GOT3 (cell line): ENCODE measurements around the gene KHSRP.

Source experiments
- DNase-seq: peaks from one replicate; lab custom pipeline; 2025; ENCODE audit warnings: mixed read lengths; lab: John Stamatoyannopoulos, UW

The KHSRP gene

DNA sequence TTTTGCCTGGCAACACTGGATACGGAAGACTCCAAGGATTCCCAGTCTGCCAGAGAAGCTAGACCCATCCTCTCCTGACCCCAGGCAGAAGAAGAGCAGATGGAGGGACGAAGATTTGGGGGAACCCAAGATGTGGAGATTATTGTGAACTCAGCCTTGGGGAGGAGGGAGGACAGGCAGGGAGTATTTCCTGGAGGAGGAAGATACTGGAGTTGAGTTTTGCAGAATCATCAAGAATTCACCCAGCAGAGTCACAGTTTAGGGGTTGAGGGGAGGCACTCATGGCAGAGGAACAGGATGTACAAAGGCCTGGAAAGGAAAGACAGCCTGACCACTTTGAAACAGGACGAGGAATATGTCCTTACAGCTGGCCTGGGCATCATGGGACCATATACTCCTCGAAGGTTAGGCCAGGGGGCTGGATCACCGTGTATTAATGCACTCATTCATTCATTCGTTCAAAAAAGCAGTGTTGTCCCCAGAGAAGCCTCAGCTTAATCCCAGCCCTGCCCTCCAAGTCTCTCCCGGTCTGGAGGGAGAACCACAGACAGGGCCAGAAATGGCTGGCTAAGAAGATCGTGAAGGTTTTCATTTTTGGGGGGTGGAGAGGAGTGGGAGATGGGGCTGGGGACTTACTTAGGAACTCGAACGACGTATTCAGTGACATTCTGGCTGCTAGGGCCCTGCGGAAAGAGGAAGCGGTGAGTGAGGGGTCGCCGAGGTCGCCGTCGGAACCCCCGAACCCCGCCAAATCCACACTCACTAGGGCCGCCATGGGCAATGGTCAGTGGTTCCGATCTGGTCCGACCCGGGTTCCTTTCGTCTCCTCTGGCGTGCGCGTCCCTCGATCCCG is 32.2 kb downstream of the KHSRP start:
- DNase-seq, result no peak

- no peak for DNase-seq
Observed at GRCh38 chr19:6387372-6387771, 37.2 kb downstream of the KHSRP start.

GRCh38 chr19:6384381-6384780 is 40.2 kb downstream of the KHSRP start:
- no peak for DNase-seq

DNA sequence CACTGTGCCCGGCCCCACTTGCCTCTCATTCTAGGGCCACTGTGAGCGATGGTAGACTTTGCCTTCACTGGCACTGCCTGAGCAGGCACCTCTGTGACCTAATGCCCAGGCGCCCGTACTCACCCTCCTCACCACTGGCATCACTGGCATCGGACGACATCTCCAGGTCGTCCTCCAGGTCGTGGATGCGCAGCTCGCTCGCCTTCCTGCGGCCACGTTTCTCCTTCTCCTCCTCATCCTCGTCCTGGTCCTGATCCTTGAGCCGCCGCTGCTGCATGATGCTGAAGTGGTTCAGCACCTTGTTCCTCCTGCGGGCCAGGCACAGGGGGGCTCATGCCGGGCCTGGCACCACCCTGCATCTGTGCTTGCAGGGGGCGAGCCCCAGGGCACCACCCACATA is 41.4 kb downstream of the KHSRP start:
- no peak for DNase-seq

DNA sequence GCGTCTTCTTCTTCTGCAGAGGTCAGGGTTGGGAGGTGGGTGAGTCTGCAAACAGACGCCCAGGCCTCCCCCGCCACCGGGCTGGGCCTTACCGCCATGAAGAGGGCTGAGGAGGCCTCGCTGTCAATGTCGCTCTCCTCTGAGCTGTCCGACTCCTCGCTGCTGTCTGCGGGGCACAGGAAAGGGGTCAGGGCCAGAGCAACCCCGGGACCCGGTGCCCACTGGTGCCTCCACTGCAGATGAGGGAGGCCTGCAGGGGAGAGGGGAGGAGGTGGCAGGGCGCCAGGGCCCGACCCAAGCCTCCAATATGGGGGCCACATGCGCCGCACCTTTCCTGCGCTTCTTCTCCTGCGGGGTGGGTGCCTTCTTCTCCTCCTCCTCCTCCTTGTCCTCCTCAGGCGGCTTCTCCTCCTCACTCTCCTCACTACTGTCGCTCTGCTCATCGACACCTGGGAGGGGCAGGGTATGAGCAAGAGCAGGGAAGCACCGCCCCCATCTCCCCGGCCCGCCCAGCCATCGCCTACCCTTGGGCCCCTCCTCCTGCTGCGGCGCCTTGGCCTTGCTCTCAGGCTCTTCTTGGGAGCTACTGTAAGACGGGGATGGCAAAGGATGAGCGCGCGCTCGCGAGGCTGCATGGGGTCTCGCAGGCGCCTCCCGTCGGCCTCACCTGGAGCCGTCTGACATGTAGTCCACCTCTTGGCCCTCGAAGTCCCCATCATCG is 43.4 kb downstream of the KHSRP start:
- DNase-seq, result no peak

DNA sequence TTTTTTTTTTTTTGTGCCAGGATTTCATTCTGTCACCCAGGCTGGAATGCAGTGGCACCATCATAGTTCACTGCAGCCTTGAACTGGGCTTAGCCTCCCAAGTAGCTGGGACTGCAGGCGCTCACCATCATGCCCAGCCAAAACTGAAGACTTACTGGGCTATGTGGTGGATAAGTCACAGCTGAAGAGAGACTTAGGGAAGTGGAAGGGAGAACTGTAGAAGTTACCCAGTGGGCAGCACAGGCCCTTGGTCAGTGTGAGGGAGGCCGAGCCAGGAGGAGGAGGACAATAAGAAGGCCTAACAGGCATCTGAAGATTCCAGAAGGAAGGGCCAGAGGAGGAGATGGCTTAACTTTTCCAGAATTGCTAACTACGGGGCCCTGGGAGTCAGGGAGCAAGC is 44.9 kb downstream of the KHSRP start:
- DNase-seq, result no peak

DNA sequence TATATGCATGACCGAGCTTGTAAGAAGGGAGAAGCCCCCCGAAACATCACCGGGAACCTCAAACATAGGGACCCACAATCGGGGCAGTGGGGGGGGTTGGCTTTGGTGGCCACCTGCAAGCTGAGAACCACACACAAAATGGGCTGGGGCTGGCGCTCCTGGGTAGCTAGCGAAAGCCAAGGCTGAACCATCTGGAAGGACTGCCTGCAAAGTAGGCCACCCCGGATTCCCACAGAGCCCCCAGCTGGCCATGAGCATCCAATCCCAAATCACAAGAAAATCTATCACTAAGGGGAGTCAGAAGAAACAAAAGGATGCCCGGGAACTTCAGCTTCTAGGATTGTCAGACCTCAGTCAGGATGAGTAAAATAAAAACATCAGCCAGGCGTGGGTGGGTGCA is 46.1 kb downstream of the KHSRP start:
- DNase-seq, result no peak

DNA sequence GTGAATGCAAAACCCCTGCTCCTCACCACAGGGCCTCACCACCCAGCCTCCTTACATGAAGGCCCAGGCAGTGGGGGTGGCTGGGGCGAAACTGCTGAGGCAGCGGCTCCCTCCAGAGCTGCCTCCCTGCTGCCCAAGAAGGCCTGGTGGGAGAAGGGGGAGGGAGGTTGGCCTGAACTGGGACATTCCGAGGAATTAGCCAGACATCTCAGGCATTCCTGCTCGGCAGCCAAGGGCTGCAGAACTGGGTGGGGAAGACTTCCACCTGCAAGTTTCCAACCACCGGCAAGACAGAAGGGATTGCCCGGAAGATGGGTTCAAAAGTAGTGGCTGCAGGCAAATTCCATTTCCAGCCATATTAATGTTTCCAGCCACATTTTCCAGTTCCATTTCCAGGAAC is 46.6 kb downstream of the KHSRP start:
- DNase-seq, result no peak

GRCh38 chr19:6376512-6377190 is 48.0 kb downstream of the KHSRP start:
- DNase-seq, result no peak

DNA sequence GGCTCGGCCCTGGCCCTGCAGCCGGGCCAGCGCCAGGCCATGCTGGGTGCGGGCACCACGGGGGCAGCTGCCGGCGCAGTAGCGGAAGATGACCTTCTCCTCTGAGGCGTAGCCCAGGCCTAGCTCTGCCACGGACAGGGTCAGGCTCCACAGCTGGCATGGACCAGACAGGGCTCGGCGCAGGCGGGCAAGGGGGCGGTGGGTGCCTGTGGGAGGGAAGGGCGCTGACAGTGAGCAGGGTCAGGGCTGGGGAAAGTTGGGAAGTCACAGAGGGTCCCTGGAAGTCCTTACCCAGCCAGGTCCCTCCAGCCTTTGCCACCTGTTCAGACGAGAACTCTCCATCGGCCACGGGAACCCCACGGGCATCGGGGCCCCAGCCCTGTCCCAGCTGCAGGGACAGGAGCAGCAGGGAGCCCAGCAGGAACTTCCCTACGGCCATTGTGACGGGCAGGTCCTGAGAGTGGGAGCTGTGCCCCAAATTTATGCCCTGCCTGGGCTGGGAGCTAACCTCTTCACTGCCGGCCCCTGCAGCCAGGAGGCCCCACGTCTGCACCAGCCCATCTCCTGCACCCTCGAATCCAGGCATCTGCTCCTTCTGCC is 49.1 kb downstream of the KHSRP start, which contains the start of gene PSPN:
Gene PSPN, minus strand, starts transcription at position 523 of the 600 bp plus-strand sequence. Its CDS starts 84 bp downstream, at position 439.
- no peak for DNase-seq

GRCh38 chr19:6374711-6375410 is 49.8 kb downstream of the KHSRP start:
- DNase-seq, result no peak

GRCh38 chr19:6374161-6374709 is 50.4 kb downstream of the KHSRP start:
- DNase-seq, result no peak

DNA sequence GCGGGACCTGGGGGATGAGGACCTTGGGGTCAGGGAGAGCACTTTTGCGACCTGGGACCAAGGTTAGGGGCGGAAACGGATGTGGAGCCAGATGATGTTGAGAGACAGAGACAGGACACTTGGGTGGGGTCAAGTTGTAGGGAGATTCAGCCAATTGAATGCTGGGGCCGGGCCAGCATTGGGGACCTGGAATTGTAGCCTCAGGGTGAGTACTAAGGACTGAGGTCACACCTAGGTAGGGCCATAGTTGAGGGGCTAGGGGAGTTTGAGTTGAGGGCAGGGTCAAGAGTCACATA is 50.9 kb downstream of the KHSRP start:
- DNase-seq, result no peak

GRCh38 chr19:6373096-6373812 is 51.4 kb downstream of the KHSRP start:
- DNase-seq, result peak; percentile 96

DNA sequence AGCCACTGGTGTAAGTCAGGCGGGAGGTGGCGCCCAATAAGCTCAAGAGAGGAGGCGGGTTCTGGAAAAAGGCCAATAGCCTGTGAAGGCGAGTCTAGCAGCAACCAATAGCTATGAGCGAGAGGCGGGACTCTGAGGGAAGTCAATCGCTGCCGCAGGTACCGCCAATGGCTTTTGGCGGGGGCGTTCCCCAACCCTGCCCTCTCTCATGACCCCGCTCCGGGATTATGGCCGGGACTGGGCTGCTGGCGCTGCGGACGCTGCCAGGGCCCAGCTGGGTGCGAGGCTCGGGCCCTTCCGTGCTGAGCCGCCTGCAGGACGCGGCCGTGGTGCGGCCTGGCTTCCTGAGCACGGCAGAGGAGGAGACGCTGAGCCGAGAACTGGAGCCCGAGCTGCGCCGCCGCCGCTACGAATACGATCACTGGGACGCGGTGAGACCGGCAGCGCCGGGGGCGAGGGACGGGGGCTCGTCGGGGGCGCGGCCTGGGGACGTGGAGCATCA is 52.0 kb downstream of the KHSRP start, which contains the start of gene ALKBH7:
Gene ALKBH7, plus strand, starts transcription at position 201 of the 502 bp plus-strand sequence. Its CDS starts 27 bp downstream, at position 228.
- DNase-seq, result peak; percentile 94

DNA sequence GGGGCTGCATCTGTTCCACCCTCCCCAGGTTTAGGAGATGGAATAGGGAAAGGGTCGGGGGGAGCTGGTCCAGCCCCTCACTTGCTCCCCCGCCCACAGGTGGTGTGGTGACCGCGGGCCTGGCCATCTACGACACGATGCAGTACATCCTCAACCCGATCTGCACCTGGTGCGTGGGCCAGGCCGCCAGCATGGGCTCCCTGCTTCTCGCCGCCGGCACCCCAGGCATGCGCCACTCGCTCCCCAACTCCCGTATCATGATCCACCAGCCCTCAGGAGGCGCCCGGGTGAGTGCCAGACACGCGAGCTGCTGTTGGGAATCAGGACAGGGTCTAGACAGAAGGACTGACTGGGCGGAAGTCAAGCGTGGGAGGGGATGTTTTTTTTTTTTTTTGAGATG is 60.3 kb downstream of the KHSRP start:
- no peak for DNase-seq
